Measurements from ENCODE around the gene PXDC1.

The PXDC1 gene

GRCh38 chr6:3719462-3720308 lies 31.8 kb downstream of the PXDC1 start:
- in situ Hi-C loops (cut with MboI; ENCODE audit: low sequenced_read_pairs): no loop called here

DNA sequence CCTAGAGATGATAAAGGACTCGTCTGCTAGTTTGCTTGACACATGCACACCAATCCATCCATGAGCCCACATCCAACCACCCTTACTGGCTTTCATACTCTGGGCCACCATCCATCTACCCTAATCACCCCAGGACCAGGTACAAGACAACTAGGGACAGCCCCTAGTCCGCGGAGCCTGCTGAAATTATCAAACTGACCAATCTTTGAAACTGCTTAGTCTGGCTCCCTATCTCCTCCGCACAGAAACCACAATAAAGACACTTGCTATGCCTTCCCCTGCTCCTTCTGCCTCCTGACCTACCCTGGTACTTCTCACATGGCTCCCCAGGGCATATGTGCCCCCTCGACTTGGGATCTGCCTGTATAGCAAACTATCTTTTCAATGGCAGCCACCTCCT lies 33.1 kb downstream of the PXDC1 start:
- in situ Hi-C loops (cut with MboI; ENCODE audit: low sequenced_read_pairs): no loop called here

DNA sequence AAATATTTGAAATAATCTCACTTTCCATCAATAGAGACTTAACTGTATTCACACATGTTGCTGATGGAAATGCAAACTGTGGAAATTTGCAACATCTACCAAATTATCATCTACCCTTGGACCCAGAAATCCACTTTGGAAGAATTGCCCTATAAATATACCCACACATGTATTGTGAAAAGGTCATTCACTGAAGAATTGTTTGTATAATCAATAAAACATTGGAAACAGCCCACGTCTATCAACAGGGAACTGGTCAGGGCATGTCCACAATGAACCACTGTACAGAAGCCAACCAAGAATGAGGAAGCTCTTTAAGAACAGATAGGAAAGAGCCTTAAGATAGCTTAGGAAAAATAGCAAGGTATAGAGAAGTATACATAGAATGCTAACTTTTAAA lies 36.2 kb downstream of the PXDC1 start:
- in situ Hi-C loops (cut with MboI; ENCODE audit: low sequenced_read_pairs): no loop called here

- in situ Hi-C loops (cut with MboI; ENCODE audit: low sequenced_read_pairs): no loop called here
These were observed 36.7 kb downstream of the PXDC1 start for GRCh38 chr6:3714768-3715167.

DNA sequence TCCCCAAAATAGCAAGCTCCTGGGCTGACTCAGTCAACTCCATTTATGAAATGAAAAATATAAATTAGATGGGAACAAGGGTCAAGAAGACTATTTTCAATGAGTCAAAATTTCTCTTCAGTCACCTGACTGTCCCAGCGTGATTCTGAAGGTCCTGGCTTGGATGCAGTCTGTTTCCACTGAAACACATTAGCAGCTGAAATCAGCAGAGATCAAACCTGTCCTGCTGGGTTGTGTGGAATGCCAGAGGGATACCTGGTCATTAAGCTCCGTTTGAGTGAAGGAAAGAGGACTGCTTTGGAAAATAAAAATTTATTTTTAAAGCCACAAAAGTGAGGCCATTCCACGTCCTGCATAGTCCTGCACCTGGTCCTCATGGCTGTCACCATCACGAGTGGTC lies 37.4 kb downstream of the PXDC1 start:
- in situ Hi-C loops (cut with MboI; ENCODE audit: low sequenced_read_pairs): no loop called here

GRCh38 chr6:3712827-3713665 lies 38.5 kb downstream of the PXDC1 start:
- in situ Hi-C loops (cut with MboI; ENCODE audit: low sequenced_read_pairs): no loop called here

DNA sequence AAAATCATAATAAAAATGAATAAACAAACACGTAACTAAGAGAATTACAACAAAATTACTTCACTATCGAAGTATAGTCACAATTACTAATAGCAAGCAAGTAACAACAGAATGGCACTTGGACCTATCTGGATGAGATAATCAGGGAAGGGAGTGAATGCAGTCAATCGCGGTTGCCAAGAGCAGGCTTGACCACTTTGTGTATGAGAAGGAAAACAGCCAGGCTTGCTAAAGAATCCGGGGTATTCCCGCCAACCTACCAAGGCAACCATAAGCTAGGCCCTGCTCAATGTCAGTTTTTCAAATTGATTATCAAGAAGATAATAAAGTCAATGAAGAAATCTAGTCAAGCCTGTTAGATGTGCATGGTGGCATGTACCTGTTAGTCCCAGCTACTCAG lies 39.7 kb downstream of the PXDC1 start:
- in situ Hi-C loops (cut with MboI; ENCODE audit: low sequenced_read_pairs): no loop called here

DNA sequence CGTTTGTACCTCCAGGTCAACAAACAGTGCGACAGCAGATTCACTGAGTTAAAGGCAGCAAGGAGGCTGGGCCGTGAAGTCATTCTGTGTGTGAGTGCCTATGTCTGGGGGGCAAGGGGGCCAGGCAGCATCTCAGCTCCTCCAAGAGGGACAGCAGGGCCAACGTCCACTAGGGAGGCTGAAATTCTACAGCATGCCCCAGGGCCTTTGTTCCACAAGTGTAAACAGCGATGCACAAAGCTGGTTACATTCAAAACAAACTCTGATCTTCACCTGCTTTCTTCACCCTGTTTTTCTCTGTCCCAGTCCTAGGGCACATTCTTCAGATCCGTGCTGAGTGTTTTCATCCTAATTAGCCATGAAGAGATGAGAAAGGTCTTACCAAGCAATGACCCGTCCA lies 41.1 kb downstream of the PXDC1 start:
- in situ Hi-C loops (cut with MboI; ENCODE audit: low sequenced_read_pairs): no loop called here

DNA sequence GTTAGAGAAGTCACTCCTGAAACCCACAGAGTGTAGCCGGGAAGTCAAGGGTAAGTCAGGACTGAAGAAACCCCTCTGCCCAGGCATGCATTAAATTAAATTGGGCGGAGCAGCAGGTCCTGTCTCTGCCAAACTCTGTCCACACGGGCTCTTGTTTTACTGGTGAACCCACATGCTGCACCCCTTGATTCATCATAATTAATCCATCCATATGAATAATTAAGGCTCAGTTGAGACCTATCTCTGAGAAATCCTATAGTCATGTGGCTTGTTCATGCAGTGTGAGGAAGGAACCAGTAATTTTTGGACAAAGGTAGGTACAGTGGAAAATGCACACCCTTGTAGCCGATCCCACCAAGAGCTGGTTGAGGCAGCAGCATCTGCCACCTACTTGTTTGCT lies 43.0 kb downstream of the PXDC1 start:
- in situ Hi-C loops (cut with MboI; ENCODE audit: low sequenced_read_pairs): no loop called here

DNA sequence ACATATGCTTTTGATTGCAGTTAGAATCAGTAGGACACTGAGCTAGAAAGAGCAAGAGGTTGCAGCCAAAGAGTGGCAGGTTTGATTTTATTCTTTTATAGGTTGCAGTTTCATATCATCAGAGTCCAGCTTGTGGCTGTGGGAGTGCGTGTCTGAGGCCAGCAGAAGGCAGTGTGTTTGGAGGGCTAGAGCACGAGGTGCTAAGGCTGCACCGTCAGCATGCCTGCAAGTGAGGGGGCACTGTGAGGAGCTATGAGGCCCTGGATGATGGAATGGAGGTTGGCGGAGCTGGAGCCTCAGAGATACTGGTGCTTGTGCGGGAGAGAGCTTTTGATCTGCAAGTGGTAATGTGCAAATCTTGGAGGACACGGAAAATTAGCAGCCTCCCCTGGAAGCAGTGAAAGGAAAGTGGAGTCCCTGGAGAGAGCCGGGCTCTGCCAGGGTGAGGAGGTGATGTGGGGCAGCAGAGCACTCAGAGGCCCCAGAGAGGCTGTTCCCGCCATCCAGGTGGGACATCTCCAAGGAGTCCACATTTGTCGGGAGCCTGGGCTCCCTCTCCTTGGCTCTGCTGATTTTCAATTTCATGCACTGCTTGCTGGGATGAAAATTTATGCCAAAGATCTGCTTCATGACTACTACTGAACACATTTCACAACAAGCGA lies 43.6 kb downstream of the PXDC1 start:
- in situ Hi-C loops (cut with MboI; ENCODE audit: low sequenced_read_pairs): no loop called here

DNA sequence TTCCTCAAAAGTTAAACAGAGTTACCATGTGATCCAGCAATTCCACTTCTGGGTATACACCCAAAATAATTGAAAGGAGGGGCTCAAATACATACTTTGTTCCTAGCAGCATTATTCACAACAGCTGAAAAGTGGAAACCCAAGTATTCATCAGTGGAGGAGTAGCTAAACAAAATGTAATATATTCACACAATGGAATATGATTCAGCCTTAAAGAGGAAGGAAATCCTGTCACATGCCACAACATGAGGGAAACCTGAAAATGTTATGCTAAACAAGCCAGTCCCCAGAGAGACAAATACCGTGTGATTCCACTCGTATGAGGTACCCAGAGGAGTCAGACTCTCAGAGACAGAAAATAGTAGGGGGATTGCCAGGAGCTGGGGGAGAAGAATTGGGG lies 44.5 kb downstream of the PXDC1 start:
- in situ Hi-C loops (cut with MboI; ENCODE audit: low sequenced_read_pairs): no loop called here

GRCh38 chr6:3706547-3706946 lies 45.0 kb downstream of the PXDC1 start:
- in situ Hi-C loops (cut with MboI; ENCODE audit: low sequenced_read_pairs): no loop called here

- in situ Hi-C loops (cut with MboI; ENCODE audit: low sequenced_read_pairs): no loop called here
These were observed 49.9 kb downstream of the PXDC1 start for GRCh38 chr6:3701631-3702030.

- in situ Hi-C loops (cut with MboI; ENCODE audit: low sequenced_read_pairs): no loop called here
These were observed 52.3 kb downstream of the PXDC1 start for GRCh38 chr6:3699231-3699630.

- in situ Hi-C loops (cut with MboI; ENCODE audit: low sequenced_read_pairs): no loop called here
These were observed 53.5 kb downstream of the PXDC1 start for GRCh38 chr6:3698021-3698420.

DNA sequence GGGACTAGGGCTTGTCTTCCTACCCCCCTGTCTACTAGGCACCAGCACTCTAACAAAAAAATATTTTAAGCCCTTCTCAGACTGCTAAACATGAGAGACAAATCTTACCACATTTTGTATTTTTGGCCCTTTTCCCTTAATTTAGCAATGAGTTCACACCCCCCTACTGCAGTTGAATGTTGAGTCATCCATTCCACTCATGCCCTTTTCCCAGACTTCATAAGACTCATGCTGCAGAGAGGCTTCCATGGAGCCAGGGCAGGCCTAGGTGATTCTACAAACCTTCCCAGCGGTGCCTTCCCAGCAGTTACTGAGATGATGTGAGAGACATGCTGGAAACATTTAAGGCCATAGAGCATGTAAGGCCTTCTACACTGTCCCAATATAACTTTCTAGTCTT lies 53.9 kb downstream of the PXDC1 start:
- in situ Hi-C loops (cut with MboI; ENCODE audit: low sequenced_read_pairs): no loop called here

GRCh38 chr6:3696525-3697088 lies 54.9 kb downstream of the PXDC1 start:
- in situ Hi-C loops (cut with MboI; ENCODE audit: low sequenced_read_pairs): no loop called here

DNA sequence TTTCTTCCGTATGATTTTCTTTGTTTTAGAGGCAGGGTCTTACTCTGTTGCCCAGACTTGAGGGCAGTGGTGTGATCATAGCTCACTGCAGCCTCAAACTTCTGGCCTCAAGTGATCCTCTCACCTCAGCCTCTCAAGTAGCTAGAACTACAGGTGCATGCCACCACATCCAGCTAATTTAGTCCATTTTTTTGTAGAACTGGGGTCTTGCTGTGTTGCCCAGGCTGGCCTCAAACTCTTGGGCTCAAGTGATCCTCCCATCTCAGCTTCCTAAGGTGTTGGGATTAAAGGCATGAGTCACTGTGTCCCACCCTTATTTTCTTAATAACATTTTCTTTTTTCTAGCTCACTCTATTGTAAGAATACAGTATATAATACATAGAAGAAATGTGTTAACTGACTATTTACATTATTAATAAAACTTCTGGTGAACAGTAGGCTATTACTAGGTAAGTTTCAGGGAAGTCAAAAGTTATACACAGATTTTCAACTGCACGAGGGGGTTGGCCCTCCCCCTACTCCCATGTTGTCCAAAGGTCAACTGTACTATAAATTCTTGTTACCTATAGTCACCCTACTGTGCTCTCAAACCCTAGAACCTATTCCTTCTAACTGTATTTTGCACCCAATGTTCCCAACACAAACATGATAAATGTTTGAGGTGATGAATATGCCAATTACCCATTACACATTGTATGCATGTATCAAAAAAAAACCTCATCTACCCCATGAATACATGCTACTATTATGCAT lies 56.3 kb downstream of the PXDC1 start:
- in situ Hi-C loops (cut with MboI; ENCODE audit: low sequenced_read_pairs): no loop called here

DNA sequence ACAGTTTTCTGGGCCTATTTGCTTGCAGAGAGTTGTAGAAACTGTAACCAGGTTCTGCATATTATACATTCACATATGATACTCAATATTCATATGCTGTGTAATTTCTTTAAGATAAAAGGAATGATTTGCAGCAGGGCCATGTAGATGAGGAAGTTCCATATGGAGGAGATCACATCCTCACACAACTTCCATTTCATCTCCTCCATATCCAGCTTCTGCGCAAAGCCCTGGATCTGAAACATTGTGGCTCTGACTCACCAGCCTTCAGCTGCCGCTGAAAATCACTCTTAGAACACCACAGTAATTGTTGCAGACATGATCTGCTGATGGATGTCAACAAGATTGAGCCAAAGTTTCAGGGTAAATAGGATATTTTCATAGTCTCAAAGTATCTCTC lies 57.7 kb downstream of the PXDC1 start:
- in situ Hi-C loops (cut with MboI; ENCODE audit: low sequenced_read_pairs): no loop called here

DNA sequence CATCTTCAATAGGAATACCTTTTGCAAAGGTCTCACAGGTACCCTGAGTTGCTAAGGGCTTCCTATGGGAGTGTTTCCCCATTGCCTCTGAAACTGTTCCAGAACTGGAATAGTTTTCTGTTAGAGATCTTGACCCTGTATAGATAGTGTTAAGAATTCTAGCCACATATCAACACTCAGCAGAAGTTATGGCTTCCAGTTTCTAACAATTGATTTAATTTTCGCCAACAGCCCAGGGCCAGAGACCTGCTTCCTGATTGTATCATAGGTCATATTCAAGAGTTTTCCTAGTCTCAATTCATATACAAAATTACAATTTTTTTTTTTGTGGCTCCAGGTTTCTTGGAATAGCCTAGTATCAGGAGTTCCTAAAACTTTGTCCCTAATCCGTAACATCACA lies 61.0 kb downstream of the PXDC1 start:
- in situ Hi-C loops (cut with MboI; ENCODE audit: low sequenced_read_pairs): no loop called here

DNA sequence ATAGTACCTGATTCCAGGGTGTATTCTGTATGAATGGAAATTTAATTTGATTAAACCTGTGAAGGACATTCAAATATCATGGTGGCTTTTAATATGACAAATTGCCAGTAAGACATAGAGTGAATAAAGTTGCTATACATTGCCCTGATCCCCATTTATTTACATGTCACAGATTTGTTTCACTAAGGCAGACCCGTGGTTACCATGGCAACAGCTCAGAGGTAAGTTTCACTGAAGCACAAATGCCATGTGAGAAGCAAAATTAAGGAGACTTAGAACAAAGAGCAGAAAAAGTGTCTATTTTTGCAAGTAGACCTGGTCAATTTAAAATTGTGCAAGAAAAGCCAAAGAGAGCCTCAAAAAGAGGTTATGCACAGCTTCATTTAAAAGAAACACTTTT lies 63.7 kb downstream of the PXDC1 start:
- in situ Hi-C loops (cut with MboI; ENCODE audit: low sequenced_read_pairs): no loop called here

Data from HL-60/S4 treated with retinoic acid at 250 ng/mL for 4 days and 3 days (cell line).